Activated CD4-positive, alpha-beta T cell treated with anti-CD3 and anti-CD28 coated beads, Interleukin-2, Interleukin-4, amounts not matched to agents 100 ng/mL and 50 ng/mL, durations not matched to agents 16 hours and 8 hours (primary cell): ENCODE measurements around the gene LRRC3.
A peak's percentile ranks its signal among the peaks of the same experiment; 100 is the strongest.
"Not testable (repeated sequence)": the region's sequence is repeated elsewhere in the genome, so short reads cannot be mapped to it uniquely, and the experiment has no call there.

ENCODE experiments used
- DNase-seq: peaks from one replicate; pipeline ENCODE4 v3.0.0-alpha.2; 2020; ENCODE audit warnings: low spot score

The LRRC3 gene

GRCh38 chr21:44498280-44499210 lies 43.2 kb downstream of the LRRC3 start:
- no peak for DNase-seq

- DNase-seq: no peak
Measured at GRCh38 chr21:44499211-44499560, 43.9 kb downstream of the LRRC3 start.

GRCh38 chr21:44499631-44500030 lies 44.3 kb downstream of the LRRC3 start:
- no peak for DNase-seq

- DNase-seq: no peak
Measured at GRCh38 chr21:44500111-44500510, 44.8 kb downstream of the LRRC3 start.

GRCh38 chr21:44502171-44502958 lies 47.1 kb downstream of the LRRC3 start:
- no peak for DNase-seq

- DNase-seq: not testable (repeated sequence)
Measured at GRCh38 chr21:44503006-44503889, 47.9 kb downstream of the LRRC3 start.

- DNase-seq: no peak
Measured at GRCh38 chr21:44503901-44504399, 48.6 kb downstream of the LRRC3 start.

- DNase-seq: no peak
Measured at GRCh38 chr21:44505673-44506278, 50.5 kb downstream of the LRRC3 start.

GRCh38 chr21:44506279-44507255 lies 51.3 kb downstream of the LRRC3 start:
- DNase-seq: no peak

- DNase-seq: no peak
Measured at GRCh38 chr21:44507673-44508425, 52.5 kb downstream of the LRRC3 start.

GRCh38 chr21:44508426-44508710 lies 53.1 kb downstream of the LRRC3 start:
- DNase-seq: no peak

GRCh38 chr21:44508711-44509445 lies 53.6 kb downstream of the LRRC3 start:
- DNase-seq: no peak

GRCh38 chr21:44509539-44509938 lies 54.2 kb downstream of the LRRC3 start:
- DNase-seq: no peak

- DNase-seq: no peak
Measured at GRCh38 chr21:44510109-44510507, 54.8 kb downstream of the LRRC3 start.

GRCh38 chr21:44510508-44511218 lies 55.4 kb downstream of the LRRC3 start:
- DNase-seq: peak; percentile 68

- no peak for DNase-seq
Measured at GRCh38 chr21:44511219-44511937, 56.1 kb downstream of the LRRC3 start.
